Stomach smooth muscle (tissue), 2 donors: ENCODE measurements around the gene AP3B1.

Experiments
- H3K27ac ChIP-seq: one replicate; pipeline ENCODE4 v1.7.0; 2013; ENCODE audit warnings: mild to moderate bottlenecking, low read length, inconsistent platforms
- H3K27me3 ChIP-seq, 2 donors: one replicate each; pipeline ENCODE4 v1.7.0; 2013; ENCODE audit warnings: low read length in 2 of 2; ENCODE audit not compliant: insufficient read depth in 2 of 2, control insufficient read depth in 1 of 2
- H3K36me3 ChIP-seq, 2 donors: one replicate each; pipeline ENCODE4 v1.7.0; 2013; ENCODE audit warnings: low read length in 2 of 2; ENCODE audit not compliant: control insufficient read depth in 2 of 2, insufficient read depth in 2 of 2
- H3K4me1 ChIP-seq: one replicate; pipeline ENCODE4 v1.7.0; 2013; ENCODE audit warnings: low read length; ENCODE audit not compliant: control insufficient read depth, insufficient read depth
- H3K4me3 ChIP-seq, 2 donors: one replicate each; pipeline ENCODE4 v1.7.0; 2013; ENCODE audit warnings: low read length in 2 of 2
- H3K9ac ChIP-seq, 2 donors: one replicate each; pipeline ENCODE4 v1.7.0; 2013; ENCODE audit warnings: low read length in 2 of 2, mild to moderate bottlenecking in 1 of 2
- H3K9me3 ChIP-seq, 2 donors: one replicate each; pipeline ENCODE4 v1.7.0; 2013; ENCODE audit warnings: low read length in 2 of 2; ENCODE audit not compliant: control insufficient read depth in 2 of 2
- donor health status: healthy.
- donor health status: Pancreatic carcinoma.

Gene AP3B1

GRCh38 chr5:78162253-78162862 is 132.1 kb downstream of the AP3B1 start:
- Histone ChIP-seq H3K36me3 (no peaks in the 10 kb centered on the region), H3K9me3 (no peaks in the 10 kb centered on the region), H3K4me3 (no peak overlapping the region), H3K27me3 (no peaks in the 10 kb centered on the region), H3K4me1 (no peaks in the 10 kb centered on the region), H3K9ac (no peak overlapping the region), H3K27ac (no peak overlapping the region)

- no peaks in the 10 kb centered on the region for H3K27me3 ChIP-seq
- H3K9me3 ChIP-seq, result no peaks in the 10 kb centered on the region
- H3K27ac ChIP-seq, result no peak overlapping the region
- H3K4me1 ChIP-seq, result no peaks in the 10 kb centered on the region
- H3K9ac ChIP-seq, result no peak overlapping the region
- no peak overlapping the region for H3K4me3 ChIP-seq
- H3K36me3 ChIP-seq, result peaks cover 6 to 14% of the 10 kb centered on the region in 2 donors
Measured at GRCh38 chr5:78157001-78157400, 137.5 kb downstream of the AP3B1 start.

DNA sequence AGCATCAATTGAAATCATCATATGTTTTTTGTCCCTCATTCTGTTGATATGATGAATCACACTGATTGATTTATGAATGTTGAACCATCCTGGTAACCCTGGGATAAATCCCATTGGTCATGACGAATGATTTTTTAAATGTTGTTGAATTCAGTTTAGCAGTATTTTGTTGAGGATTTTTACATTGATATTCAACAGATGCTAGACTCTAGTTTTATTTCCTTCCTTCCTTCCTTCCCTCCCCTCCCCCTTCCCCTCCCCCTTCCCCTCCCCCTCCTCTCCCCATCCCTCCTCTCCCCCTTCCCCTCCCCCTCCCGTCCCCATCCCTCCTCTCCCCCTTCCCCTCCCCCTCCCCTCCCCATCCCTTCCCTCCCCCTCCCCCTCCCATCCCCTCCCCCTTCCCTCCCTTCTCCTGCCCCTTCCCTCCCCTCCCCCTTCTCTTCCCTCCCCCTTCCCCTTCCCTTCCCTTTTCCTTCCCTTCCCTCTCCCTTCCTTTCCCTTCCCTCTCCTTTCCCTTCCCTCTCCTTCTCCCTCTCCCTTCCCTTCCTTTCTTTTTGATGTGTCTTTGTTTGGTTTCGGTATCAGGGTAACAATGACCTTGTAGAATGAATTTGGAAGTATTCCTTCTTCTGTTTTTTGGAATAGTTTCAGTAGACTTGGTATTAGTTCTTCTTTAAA is 142.8 kb downstream of the AP3B1 start:
- H3K9me3 ChIP-seq, result no peaks in the 10 kb centered on the region
- no peak overlapping the region for H3K9ac ChIP-seq
- peaks cover 3 to 8% of the 10 kb centered on the region in 2 donors for H3K36me3 ChIP-seq
- H3K4me1 ChIP-seq, result no peaks in the 10 kb centered on the region
- H3K27ac ChIP-seq, result no peak overlapping the region
- H3K4me3 ChIP-seq, result no peak overlapping the region
- no peaks in the 10 kb centered on the region for H3K27me3 ChIP-seq

GRCh38 chr5:78137290-78137689 is 157.2 kb downstream of the AP3B1 start:
- no peaks in the 10 kb centered on the region for H3K27me3 ChIP-seq
- no peak overlapping the region for H3K4me3 ChIP-seq
- no peaks in the 10 kb centered on the region for H3K4me1 ChIP-seq
- peaks cover 2 to 3% of the 10 kb centered on the region in 2 donors for H3K36me3 ChIP-seq
- no peak overlapping the region for H3K9ac ChIP-seq
- no peak overlapping the region for H3K27ac ChIP-seq
- no peaks in the 10 kb centered on the region for H3K9me3 ChIP-seq

- Histone ChIP-seq H3K9ac (no peak overlapping the region), H3K4me3 (no peak overlapping the region), H3K4me1 (no peaks in the 10 kb centered on the region), H3K27me3 (no peaks in the 10 kb centered on the region), H3K9me3 (no peaks in the 10 kb centered on the region), H3K27ac (no peak overlapping the region), H3K36me3 (no peaks in the 10 kb centered on the region)
Measured at GRCh38 chr5:78133423-78133822, 161.1 kb downstream of the AP3B1 start.

DNA sequence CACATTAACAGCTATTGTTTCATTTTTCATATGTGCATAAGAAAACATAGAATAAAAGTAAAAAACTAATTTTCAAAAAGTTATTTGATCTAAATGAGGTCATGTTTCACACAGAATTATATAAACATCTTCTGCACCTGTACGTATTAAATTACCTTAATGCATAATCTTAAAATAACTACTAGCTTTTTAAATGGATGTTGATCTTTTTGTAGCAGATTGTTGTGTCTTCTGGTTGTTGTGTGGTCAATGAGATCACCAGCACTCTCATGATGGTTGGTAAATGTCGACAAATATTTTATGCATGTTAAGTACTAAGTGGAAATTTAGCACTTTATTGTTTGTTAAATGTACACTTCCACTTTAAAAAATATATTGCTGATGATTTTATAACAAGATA is 162.0 kb downstream of the AP3B1 start:
- H3K4me1 ChIP-seq, result no peaks in the 10 kb centered on the region
- no peaks in the 10 kb centered on the region for H3K27me3 ChIP-seq
- H3K27ac ChIP-seq, result no peak overlapping the region
- H3K36me3 ChIP-seq, result peaks cover 0 to 2% of the 10 kb centered on the region in 2 donors
- H3K4me3 ChIP-seq, result no peak overlapping the region
- no peak overlapping the region for H3K9ac ChIP-seq
- H3K9me3 ChIP-seq, result no peaks in the 10 kb centered on the region

DNA sequence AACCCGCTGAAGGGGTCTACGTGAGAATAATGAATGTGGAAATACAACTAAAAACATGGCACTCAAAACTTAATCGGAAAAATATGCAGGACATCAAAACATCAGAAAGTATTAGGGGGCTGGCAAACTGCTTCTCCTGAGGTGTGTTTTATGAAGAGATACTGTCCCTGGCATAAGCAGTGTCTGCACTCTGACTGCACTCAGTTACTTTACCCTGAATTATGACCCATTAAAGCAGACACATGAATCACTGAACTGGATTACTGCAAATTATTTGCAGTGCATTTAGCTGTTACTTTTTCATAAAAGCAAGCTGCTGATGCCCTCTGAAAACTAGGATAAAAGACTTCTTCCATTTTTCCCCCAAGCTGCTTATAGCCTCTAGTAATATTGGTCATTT is 164.9 kb downstream of the AP3B1 start:
- H3K36me3 ChIP-seq, result peaks cover 0 to 3% of the 10 kb centered on the region in 2 donors
- no peak overlapping the region for H3K27ac ChIP-seq
- no peaks in the 10 kb centered on the region for H3K9me3 ChIP-seq

GRCh38 chr5:78127875-78128274 is 166.6 kb downstream of the AP3B1 start:
- H3K27me3 ChIP-seq, result no peaks in the 10 kb centered on the region
- no peak overlapping the region for H3K27ac ChIP-seq
- peaks cover 0 to 3% of the 10 kb centered on the region in 2 donors for H3K36me3 ChIP-seq
- H3K4me3 ChIP-seq, result no peak overlapping the region
- no peaks in the 10 kb centered on the region for H3K9me3 ChIP-seq
- no peaks in the 10 kb centered on the region for H3K4me1 ChIP-seq
- no peak overlapping the region for H3K9ac ChIP-seq

More for the DNA sequence above, 164.9 kb downstream of the AP3B1 start:
- Histone ChIP-seq H3K4me3 (no peak overlapping the region), H3K9ac (no peak overlapping the region), H3K27me3 (no peaks in the 10 kb centered on the region), H3K4me1 (no peaks in the 10 kb centered on the region)

GRCh38 chr5:78126536-78126935 is 168.0 kb downstream of the AP3B1 start:
- H3K27me3 ChIP-seq, result no peaks in the 10 kb centered on the region
- no peaks in the 10 kb centered on the region for H3K9me3 ChIP-seq
- no peak overlapping the region for H3K27ac ChIP-seq
- H3K4me1 ChIP-seq, result no peaks in the 10 kb centered on the region
- H3K4me3 ChIP-seq, result no peak overlapping the region
- H3K9ac ChIP-seq, result no peak overlapping the region
- peaks cover 0 to 3% of the 10 kb centered on the region in 2 donors for H3K36me3 ChIP-seq

- H3K4me3 ChIP-seq, result no peak overlapping the region
- H3K27me3 ChIP-seq, result no peaks in the 10 kb centered on the region
- peaks cover 5% of the 10 kb centered on the region in 2 donors for H3K36me3 ChIP-seq
- H3K9ac ChIP-seq, result no peak overlapping the region
- H3K4me1 ChIP-seq, result no peaks in the 10 kb centered on the region
- no peaks in the 10 kb centered on the region for H3K9me3 ChIP-seq
- H3K27ac ChIP-seq, result no peak overlapping the region
Measured at GRCh38 chr5:78116167-78116566, 178.3 kb downstream of the AP3B1 start.

DNA sequence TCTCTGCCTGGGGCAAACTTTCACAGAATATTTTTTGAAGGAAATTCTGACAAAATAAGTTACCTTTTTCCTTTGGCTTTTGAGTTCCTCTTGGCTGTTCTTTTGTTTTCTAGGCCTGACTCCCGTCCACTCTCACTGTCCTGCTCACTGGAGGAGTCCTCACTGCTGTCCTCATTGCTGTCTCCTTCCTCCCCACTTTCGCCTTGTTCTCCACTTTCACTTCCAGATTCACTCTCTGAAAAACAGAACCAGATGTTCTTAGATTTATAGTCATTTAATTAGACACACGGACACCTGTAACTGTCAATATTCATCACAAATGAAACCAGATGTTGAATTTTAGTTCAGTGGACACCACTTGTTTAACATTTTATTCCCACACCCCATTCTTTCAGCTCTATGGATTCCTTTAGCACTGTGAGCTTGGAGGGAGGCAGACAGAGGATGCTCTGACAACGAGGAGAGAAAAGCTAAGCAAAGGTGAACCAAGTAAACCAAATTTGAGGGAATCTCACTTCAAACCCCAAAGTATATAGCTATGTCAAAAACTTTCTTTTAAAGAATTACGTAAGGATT is 180.7 kb downstream of the AP3B1 start:
- no peak overlapping the region for H3K27ac ChIP-seq
- no peak overlapping the region for H3K9ac ChIP-seq
- peaks cover 5% of the 10 kb centered on the region in 2 donors for H3K36me3 ChIP-seq
- no peak overlapping the region for H3K4me3 ChIP-seq
- H3K27me3 ChIP-seq, result no peaks in the 10 kb centered on the region
- no peaks in the 10 kb centered on the region for H3K4me1 ChIP-seq
- H3K9me3 ChIP-seq, result no peaks in the 10 kb centered on the region
